GM21619 (cell line): ENCODE measurements around the gene DGKE.

ENCODE experiments used
- ATAC-seq: cut with Tn5 transposase; IDR thresholded peaks from one replicate; pipeline ENCODE4 v1.9.1; 2021; ENCODE audit not compliant: unreplicated experiment

The DGKE gene

DNA sequence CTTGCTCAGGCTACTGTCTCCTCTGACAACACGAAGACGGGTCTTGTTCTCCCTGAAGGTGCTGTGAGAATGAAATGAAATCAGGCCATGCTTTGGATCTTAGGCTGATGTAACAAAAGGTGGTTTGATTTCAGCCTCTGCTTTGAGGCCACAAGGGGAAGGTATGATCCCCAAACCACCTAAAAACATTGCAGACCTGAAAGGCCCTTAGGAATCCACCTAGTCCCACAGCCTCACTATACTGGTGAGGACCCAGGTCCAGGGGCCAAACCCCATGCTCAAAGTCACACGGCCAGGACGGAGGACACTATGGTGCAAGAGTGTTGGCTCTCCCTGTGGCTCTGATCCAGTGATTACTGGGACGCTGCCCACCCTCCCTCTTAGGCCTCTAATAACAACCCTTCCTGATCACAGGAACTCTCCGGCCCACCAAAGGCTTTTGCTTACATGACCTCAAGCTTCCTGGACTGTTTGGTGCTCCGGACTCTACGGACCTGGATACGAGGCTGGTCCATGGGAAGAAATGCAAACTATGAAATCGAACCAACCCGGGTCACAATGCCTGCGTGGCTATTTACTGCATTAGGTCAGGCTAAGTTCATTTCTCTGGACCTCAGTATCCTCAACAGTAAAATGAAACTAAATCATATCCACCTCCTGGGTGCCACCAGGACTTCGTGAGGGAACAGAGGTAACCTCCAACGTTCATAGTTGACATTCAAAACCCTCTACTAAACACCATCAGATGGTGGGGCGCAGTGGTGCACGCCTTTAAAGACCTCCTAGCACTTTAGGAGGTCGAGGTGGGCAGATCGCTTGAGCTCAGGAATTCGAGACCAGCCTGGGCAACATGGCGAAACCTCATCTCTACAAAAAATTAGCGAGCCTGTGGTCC lies 78.4 kb downstream of the DGKE start:
- ATAC-seq: no peak

DNA sequence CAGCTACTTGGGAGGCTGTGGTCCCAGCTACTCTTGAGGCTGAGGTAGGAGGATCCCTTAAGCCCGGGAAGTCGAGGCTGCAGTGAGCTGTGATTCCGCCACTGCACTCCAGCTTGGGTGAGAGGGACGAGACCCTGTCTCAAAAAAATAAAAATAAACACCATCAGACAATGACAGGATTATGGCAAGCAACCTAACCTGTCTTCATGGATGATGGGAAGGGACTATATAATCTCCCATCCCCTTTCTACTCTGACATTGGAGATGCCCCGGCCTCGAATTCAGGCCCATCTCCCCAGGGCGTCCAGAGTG lies 79.0 kb downstream of the DGKE start:
- ATAC-seq: no peak

GRCh38 chr17:56913353-56913866 lies 79.5 kb downstream of the DGKE start:
- peak; percentile 31 for ATAC-seq

GRCh38 chr17:56913867-56914580 lies 80.1 kb downstream of the DGKE start, which contains the start of gene TRIM25:
TSS of gene TRIM25 (minus strand) at chr17:56914049. CDS start at chr17:56913988, 61 bp downstream.
- peak; percentile 67 for ATAC-seq

DNA sequence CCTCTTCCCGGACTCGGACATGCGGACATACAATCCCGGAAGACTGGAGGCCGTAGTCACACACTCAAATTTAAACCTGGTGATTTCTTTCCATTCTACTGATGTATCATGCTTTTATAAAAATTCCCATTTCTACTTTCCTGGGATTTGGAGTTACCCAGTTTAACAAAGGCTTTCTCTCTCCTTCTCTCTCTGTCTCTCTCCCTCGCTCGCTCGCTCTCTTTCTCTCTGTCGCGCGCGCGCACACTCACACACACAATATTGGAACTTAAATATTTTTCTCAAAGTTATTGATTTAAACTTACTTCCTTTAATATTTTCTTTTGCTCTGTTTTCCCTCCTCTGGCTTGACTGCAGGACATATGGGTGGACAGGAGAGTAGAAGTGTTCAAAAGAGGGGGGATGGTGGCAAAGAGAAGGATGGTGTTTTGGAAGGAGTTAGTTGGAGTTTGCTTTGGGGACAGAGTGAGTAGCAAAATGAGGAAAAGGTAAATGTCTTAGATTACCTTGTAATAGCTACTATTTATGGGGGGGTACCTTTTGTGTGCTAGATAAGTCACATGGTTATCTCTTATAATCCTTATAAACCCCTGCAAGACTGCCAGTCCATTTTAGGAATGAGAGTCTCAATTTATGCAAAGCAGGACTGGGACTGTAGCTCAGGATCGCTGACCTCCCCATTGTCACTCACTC lies 80.8 kb downstream of the DGKE start:
- no peak for ATAC-seq

- ATAC-seq: no peak
These were observed 83.8 kb downstream of the DGKE start for GRCh38 chr17:56917559-56918296.

DNA sequence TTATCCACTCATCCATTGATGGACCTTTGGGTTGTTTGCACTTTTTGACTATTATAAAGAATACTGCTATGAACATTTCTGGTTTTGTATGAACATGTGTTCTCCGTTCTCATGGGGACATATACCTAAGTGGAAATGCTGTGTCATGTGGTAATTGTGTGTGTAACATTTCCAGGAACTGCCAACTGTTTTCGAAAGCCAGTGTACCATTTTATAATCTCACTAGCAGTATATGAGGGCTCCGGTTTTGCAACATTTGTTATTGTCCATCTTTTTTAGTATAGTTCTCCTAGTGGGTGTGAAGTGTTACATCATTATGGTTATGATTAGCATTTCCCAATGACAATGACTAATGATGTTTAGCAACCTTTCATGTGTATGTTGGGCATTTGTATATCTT lies 85.0 kb downstream of the DGKE start:
- no peak for ATAC-seq
